Erythroblast (primary cell): ENCODE results near the gene TRA2A.

ENCODE experiments used
- GATA1 ChIP-seq: IDR thresholded peaks from 2 replicates; pipeline ENCODE4 v1.6.1; 2011; ENCODE audit warnings: low read depth, mild to moderate bottlenecking, control low read depth, low read length, moderate library complexity
- POLR2A ChIP-seq: IDR thresholded peaks from 2 replicates; pipeline ENCODE4 v1.6.1; 2011; ENCODE audit warnings: mild to moderate bottlenecking, low read length

- no peak for TF ChIP-seq POLR2A
- no peak for TF ChIP-seq GATA1
Observed at GRCh38 chr7:23475576-23475839, 56.3 kb downstream of the TRA2A start.
